ENCODE results near the gene STOM.
"Not testable (repeated sequence)": the region's sequence is repeated elsewhere in the genome, so short reads cannot be mapped to it uniquely, and the experiment has no call there.

Gene STOM

GRCh38 chr9:121369595-121370265 lies at the start of gene STOM:
Gene STOM (minus strand): TSS chr9:121370250. CDS start chr9:121370187, 63 bp downstream.
- DNase-seq: peak in 2 of 3 experiments; percentile 77 to 78

- no peak for DNase-seq
These were observed 41.9 kb upstream of the STOM start for GRCh38 chr9:121411993-121412392.

GRCh38 chr9:121405899-121406298 lies 35.8 kb upstream of the STOM start:
- no peak for DNase-seq

GRCh38 chr9:121404906-121405305 lies 34.9 kb upstream of the STOM start:
- no peak for DNase-seq

GRCh38 chr9:121399883-121400607 lies 30.0 kb upstream of the STOM start:
- DNase-seq: peak; percentile 42 to 89 (median 53)

- DNase-seq: no peak
These were observed 29.3 kb upstream of the STOM start for GRCh38 chr9:121399126-121399882.

- no peak for DNase-seq
These were observed 28.3 kb upstream of the STOM start for GRCh38 chr9:121398374-121398773.

GRCh38 chr9:121397277-121397676 lies 27.2 kb upstream of the STOM start:
- DNase-seq: not testable (repeated sequence)

GRCh38 chr9:121395558-121395957 lies 25.5 kb upstream of the STOM start:
- DNase-seq: no peak

- no peak for DNase-seq
These were observed 24.2 kb upstream of the STOM start for GRCh38 chr9:121394292-121394691.

- DNase-seq: no peak
These were observed 23.3 kb upstream of the STOM start for GRCh38 chr9:121393318-121393717.

- no peak for DNase-seq
These were observed 20.3 kb upstream of the STOM start for GRCh38 chr9:121390372-121390771.

- no peak for DNase-seq
These were observed 18.3 kb upstream of the STOM start for GRCh38 chr9:121388140-121388905.

GRCh38 chr9:121386442-121387175 lies 16.6 kb upstream of the STOM start:
- no peak for DNase-seq

- no peak for DNase-seq
These were observed 13.7 kb upstream of the STOM start for GRCh38 chr9:121383715-121384114.

GRCh38 chr9:121380846-121381245 lies 10.8 kb upstream of the STOM start:
- DNase-seq: no peak

- no peak for DNase-seq
These were observed 6.3 kb upstream of the STOM start for GRCh38 chr9:121376214-121376830.

GRCh38 chr9:121373011-121373729 lies 3.1 kb upstream of the STOM start:
- no peak for DNase-seq

GRCh38 chr9:121372239-121373010 lies 2.4 kb upstream of the STOM start:
- no peak for DNase-seq

- no peak for DNase-seq
These were observed 1.5 kb upstream of the STOM start for GRCh38 chr9:121371495-121372061.

All from NCI-H1417 (cell line).